HG03520 (cell line): ENCODE measurements around the gene FRYL.

ENCODE experiments used
- ATAC-seq: cut with Tn5 transposase; IDR thresholded peaks from one replicate; pipeline ENCODE4 v1.9.1; 2021; ENCODE audit warnings: mild to moderate bottlenecking, moderate library complexity; ENCODE audit not compliant: unreplicated experiment

The FRYL gene

GRCh38 chr4:48566034-48566384, 214.1 kb downstream of the FRYL start:
- ATAC-seq = no peak

- no peak for ATAC-seq
These were observed 214.6 kb downstream of the FRYL start for GRCh38 chr4:48565362-48566033.

GRCh38 chr4:48564151-48564550, 215.9 kb downstream of the FRYL start:
- ATAC-seq = no peak

- ATAC-seq = no peak
These were observed 221.3 kb downstream of the FRYL start for GRCh38 chr4:48558819-48559218.

GRCh38 chr4:48558026-48558425, 222.1 kb downstream of the FRYL start:
- ATAC-seq = no peak

GRCh38 chr4:48557478-48557877, 222.6 kb downstream of the FRYL start:
- no peak for ATAC-seq

- no peak for ATAC-seq
These were observed 223.8 kb downstream of the FRYL start for GRCh38 chr4:48556268-48556667.

- ATAC-seq = no peak
These were observed 225.5 kb downstream of the FRYL start for GRCh38 chr4:48554606-48555005.

- no peak for ATAC-seq
These were observed 226.4 kb downstream of the FRYL start for GRCh38 chr4:48553720-48554119.

GRCh38 chr4:48546336-48546735, 233.7 kb downstream of the FRYL start:
- no peak for ATAC-seq

- ATAC-seq = no peak
These were observed 236.3 kb downstream of the FRYL start for GRCh38 chr4:48543796-48544195.

GRCh38 chr4:48542888-48543287, 237.2 kb downstream of the FRYL start:
- ATAC-seq = no peak

GRCh38 chr4:48539597-48539996, 240.5 kb downstream of the FRYL start:
- ATAC-seq = no peak

GRCh38 chr4:48538358-48538757, 241.7 kb downstream of the FRYL start:
- no peak for ATAC-seq

GRCh38 chr4:48526406-48526805, 253.7 kb downstream of the FRYL start:
- no peak for ATAC-seq

- ATAC-seq = no peak
These were observed 261.9 kb downstream of the FRYL start for GRCh38 chr4:48518143-48518542.

GRCh38 chr4:48509543-48509942, 270.5 kb downstream of the FRYL start:
- no peak for ATAC-seq

- no peak for ATAC-seq
These were observed 273.4 kb downstream of the FRYL start for GRCh38 chr4:48506716-48507115.

- no peak for ATAC-seq
These were observed 275.7 kb downstream of the FRYL start for GRCh38 chr4:48504352-48504751.

GRCh38 chr4:48504026-48504330, 276.1 kb downstream of the FRYL start:
- ATAC-seq = no peak

- ATAC-seq = no peak
These were observed 276.6 kb downstream of the FRYL start for GRCh38 chr4:48503233-48504025.

GRCh38 chr4:48499551-48500066, 280.5 kb downstream of the FRYL start:
- peak; percentile 75 for ATAC-seq

- ATAC-seq = no peak
These were observed 281.2 kb downstream of the FRYL start for GRCh38 chr4:48498895-48499294.
